H9 (cell line): ENCODE measurements around the gene RPS6KA1. TPM values are rescaled to one million over a fixed set of nuclear protein-coding genes. Genes with fewer than 3 reads are reported as not detected.

Source experiments
- DNase-seq: peaks from one replicate; pipeline ENCODE4 v3.0.0-alpha.2; 2017
- H2AFZ ChIP-seq: one replicate; pipeline ENCODE4 v1.6.1; 2013; ENCODE audit warnings: mild to moderate bottlenecking, low read length, control low read depth, moderate library complexity
- H2AK5ac ChIP-seq: 2 replicates; pipeline ENCODE4 v1.6.1; 2013; ENCODE audit warnings: low read length, control low read depth, mixed read lengths; ENCODE audit not compliant: insufficient read length
- H2BK120ac ChIP-seq: one replicate; pipeline ENCODE4 v1.6.1; 2013; ENCODE audit warnings: low read depth, mild to moderate bottlenecking, low read length, control low read depth, inconsistent platforms; ENCODE audit not compliant: poor library complexity, severe bottlenecking
- H2BK12ac ChIP-seq: 2 replicates; pipeline ENCODE4 v1.6.1; 2013; ENCODE audit warnings: low read length, control low read depth, mixed read lengths, low read depth; ENCODE audit not compliant: insufficient read length
- H2BK15ac ChIP-seq: 2 replicates; pipeline ENCODE4 v1.6.1; 2013; ENCODE audit warnings: low read depth, low read length, control low read depth
- H2BK20ac ChIP-seq: one replicate; pipeline ENCODE4 v1.6.1; 2013; ENCODE audit warnings: low read depth, mild to moderate bottlenecking, low read length, control low read depth, inconsistent platforms; ENCODE audit not compliant: poor library complexity, severe bottlenecking
- H2BK5ac ChIP-seq: 2 replicates; pipeline ENCODE4 v1.6.1; 2013; ENCODE audit warnings: low read length, control low read depth, mixed read lengths; ENCODE audit not compliant: insufficient read length
- H3K14ac ChIP-seq: 2 replicates; pipeline ENCODE4 v1.6.1; 2013; ENCODE audit warnings: low read length, control low read depth; ENCODE audit not compliant: insufficient read depth
- H3K18ac ChIP-seq: 2 replicates; pipeline ENCODE4 v1.6.1; 2013; ENCODE audit warnings: low read depth, mild to moderate bottlenecking, mixed read lengths, low read length, control low read depth; ENCODE audit not compliant: insufficient read length
- H3K23ac ChIP-seq: 2 replicates; pipeline ENCODE4 v1.6.1; 2013; ENCODE audit warnings: low read length, control low read depth, mixed read lengths, low read depth; ENCODE audit not compliant: insufficient read length
- H3K23me2 ChIP-seq: 2 replicates; pipeline ENCODE4 v1.6.1; 2013; ENCODE audit warnings: low read depth, mild to moderate bottlenecking, mixed read lengths, low read length, control low read depth; ENCODE audit not compliant: insufficient read length, poor library complexity, severe bottlenecking
- H3K27ac ChIP-seq: 2 replicates; pipeline ENCODE4 v1.5.1; 2013; ENCODE audit warnings: low read length, control low read depth, mixed read lengths, low read depth; ENCODE audit not compliant: insufficient read length
- H3K27me3 ChIP-seq: 2 replicates; pipeline ENCODE4 v1.6.1; 2013; ENCODE audit warnings: low read length, control low read depth, inconsistent platforms; ENCODE audit not compliant: insufficient read depth
- H3K4ac ChIP-seq: 2 replicates; pipeline ENCODE4 v1.6.1; 2013; ENCODE audit warnings: low read depth, mild to moderate bottlenecking, control low read depth, inconsistent platforms, low read length, moderate library complexity
- H3K4me1 ChIP-seq: 2 replicates; pipeline ENCODE4 v1.6.1; 2013; ENCODE audit warnings: low read length, control low read depth, inconsistent platforms; ENCODE audit not compliant: insufficient read depth
- H3K4me2 ChIP-seq: 2 replicates; pipeline ENCODE4 v1.6.1; 2013; ENCODE audit warnings: low read length, control low read depth, mixed read lengths; ENCODE audit not compliant: insufficient read length, insufficient read depth
- H3K56ac ChIP-seq: 2 replicates; pipeline ENCODE4 v1.6.1; 2013; ENCODE audit warnings: low read depth, mild to moderate bottlenecking, mixed read lengths, low read length, control low read depth; ENCODE audit not compliant: insufficient read length
- H3K79me1 ChIP-seq: 2 replicates; pipeline ENCODE4 v1.6.1; 2013; ENCODE audit warnings: low read depth, mild to moderate bottlenecking, moderate library complexity, low read length, control low read depth, inconsistent platforms; ENCODE audit not compliant: insufficient read depth, poor library complexity, severe bottlenecking
- H3K79me2 ChIP-seq: 2 replicates; pipeline ENCODE4 v1.6.1; 2013; ENCODE audit warnings: low read length, control low read depth, inconsistent platforms; ENCODE audit not compliant: insufficient read depth
- H3K9ac ChIP-seq: 2 replicates; pipeline ENCODE4 v1.6.1; 2013; ENCODE audit warnings: low read length, control low read depth, mixed read lengths; ENCODE audit not compliant: insufficient read length; ENCODE audit errors: extremely low read depth
- H3K9me3 ChIP-seq: one replicate; pipeline ENCODE4 v1.6.1; 2013; ENCODE audit warnings: low read depth, low read length, inconsistent platforms; ENCODE audit not compliant: control insufficient read depth
- H3T11ph ChIP-seq: one replicate; pipeline ENCODE4 v1.6.1; 2013; ENCODE audit warnings: mild to moderate bottlenecking, low read length, control low read depth, inconsistent platforms
- H4K20me1 ChIP-seq: one replicate; pipeline ENCODE4 v1.6.1; 2013; ENCODE audit not compliant: control insufficient read depth, insufficient read length, insufficient read depth
- H4K5ac ChIP-seq: 2 replicates; pipeline ENCODE4 v1.6.1; 2013; ENCODE audit warnings: low read depth, mild to moderate bottlenecking, mixed read lengths, low read length, control low read depth; ENCODE audit not compliant: insufficient read length
- H4K8ac ChIP-seq: replicated peaks from 2 replicates; pipeline ENCODE4 v1.6.1; 2013; ENCODE audit warnings: low read length, control low read depth, mixed read lengths, low read depth; ENCODE audit not compliant: insufficient read length
- H4K91ac ChIP-seq: 2 replicates; pipeline ENCODE4 v1.6.1; 2013; ENCODE audit warnings: low read depth, mild to moderate bottlenecking, moderate library complexity, mixed read lengths, low read length, control low read depth; ENCODE audit not compliant: insufficient read length
- H3K27ac Mint-ChIP-seq, 3 experiments: 2 replicates in 2 of 3; 3 replicates in 1 of 3; pipeline ENCODE4 v1.8.0; 2020 to 2021; ENCODE audit warnings: mixed read lengths in 3 of 3, mild to moderate bottlenecking in 1 of 3, moderate library complexity in 1 of 3
- H3K27me3 Mint-ChIP-seq: 2 replicates; pipeline ENCODE4 v1.8.0; 2021; ENCODE audit warnings: low read depth, mild to moderate bottlenecking, moderate library complexity, mixed read lengths
- H3K36me3 Mint-ChIP-seq, 3 experiments: 2 replicates in 2 of 3; 3 replicates in 1 of 3; pipeline ENCODE4 v1.8.0; 2020 to 2021; ENCODE audit warnings: low read depth in 3 of 3, mixed read lengths in 3 of 3; ENCODE audit not compliant: insufficient read depth in 1 of 3
- H3K4me1 Mint-ChIP-seq, 2 experiments: 2 replicates each; pipeline ENCODE4 v1.8.0; 2020; ENCODE audit warnings: mixed read lengths in 2 of 2
- H3K4me3 Mint-ChIP-seq, 2 experiments: 2 replicates in 1 of 2; 3 replicates in 1 of 2; pipeline ENCODE4 v1.8.0; 2020 to 2021; ENCODE audit warnings: mild to moderate bottlenecking in 2 of 2, mixed read lengths in 2 of 2, moderate library complexity in 1 of 2
- H3K9me3 Mint-ChIP-seq, 2 experiments: 2 replicates in 1 of 2; 3 replicates in 1 of 2; pipeline ENCODE4 v1.8.0; 2020; ENCODE audit warnings: mild to moderate bottlenecking in 2 of 2, mixed read lengths in 2 of 2, moderate library complexity in 1 of 2
- WGBS: extraction: QIAGEN DNeasy Blood & Tissue Kit; methylation state at CpG from one replicate; pipeline ENCODE4 v1.1.7; 2013; ENCODE audit warnings: missing lambda C conversion rate, low lambda C conversion rate, mixed read lengths; ENCODE audit not compliant: insufficient read length; ENCODE audit errors: extremely low coverage; 5-methylcytosine and 5-hydroxymethylcytosine counted together
- total RNA-seq: library from RNA; stranded (reverse); gene quantifications from 2 replicates; pipeline ENCODE4 v1.2.1, GENCODE V29; 2021
- TF ChIP-seq, protein P1 (sequence below): fragments of 200-600 bp; sonication (generic); conservative IDR thresholded peaks from 3 replicates; pipeline ENCODE4 v1.8.0; 2021; ENCODE audit warnings: antibody characterized with exemption, mild to moderate bottlenecking

Gene RPS6KA1
- total RNA-seq, 1 experiment from 2014 or later, result 45.3 TPM

DNA sequence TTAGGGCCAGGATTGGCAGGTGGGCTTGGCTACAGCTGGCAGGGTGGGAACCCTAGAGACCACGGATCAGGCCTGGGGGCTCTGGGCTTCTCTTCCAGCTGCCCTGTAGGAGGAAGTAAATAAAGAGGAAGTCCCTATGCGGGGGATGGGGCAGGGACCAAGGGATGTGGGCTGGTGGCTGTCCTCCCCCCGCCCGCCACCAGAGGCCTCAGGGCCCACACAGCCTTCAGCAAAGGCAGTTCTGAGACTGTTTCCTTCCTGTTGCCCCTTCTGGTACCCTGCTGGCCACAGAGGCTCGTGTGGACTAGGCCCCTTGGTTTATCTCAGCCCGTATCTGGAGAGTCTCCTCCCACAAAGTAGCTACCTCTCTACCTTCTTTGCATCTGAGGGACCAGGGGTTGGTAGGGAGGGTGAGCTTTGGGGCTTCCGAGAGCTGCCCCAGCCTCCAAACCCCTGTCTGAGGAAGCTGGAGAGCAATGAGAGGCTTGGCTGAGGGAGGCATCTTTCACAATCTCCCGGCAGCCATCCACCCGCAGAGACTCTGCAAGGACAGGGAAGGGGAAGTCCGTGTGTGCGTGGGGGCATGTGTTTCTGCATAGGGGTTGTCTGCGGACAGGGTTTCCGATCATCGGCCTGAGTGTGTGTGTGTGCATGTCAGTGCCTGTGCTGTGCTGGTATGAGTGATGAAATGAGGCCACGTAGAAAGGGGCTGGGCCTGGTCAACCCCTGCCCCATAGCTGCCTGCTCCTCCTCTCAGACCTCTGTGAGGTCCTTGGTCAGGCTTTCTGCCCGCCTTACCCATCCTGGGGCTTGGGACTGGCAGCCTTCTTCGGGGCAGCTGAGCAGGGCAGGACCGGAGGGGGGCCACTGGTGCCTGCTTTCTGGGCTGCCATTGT, 12.5 kb downstream of the RPS6KA1 start:
- Histone ChIP-seq H3K23me2 (no peaks in the 10 kb centered on the region), H3K79me1 (no peaks in the 10 kb centered on the region), H3K9ac (no peak overlapping the region), H4K20me1 (no peaks in the 10 kb centered on the region), H2BK5ac (peak overlapping the region; percentile 8), H3K79me2 (no peaks in the 10 kb centered on the region), H4K8ac (no peak overlapping the region), H3K27ac (no peak overlapping the region), H3K14ac (peak overlapping the region; percentile 69; the same call in 1 of the 2 replicates), H2BK20ac (no peak overlapping the region), H2AFZ (no peak overlapping the region), H3K27me3 (no peaks in the 10 kb centered on the region), H2BK12ac (no peak overlapping the region), H3K18ac (no peak overlapping the region), H3T11ph (no peak overlapping the region), H3K9me3 (no peaks in the 10 kb centered on the region), H3K4me2 (no peak overlapping the region), H3K4ac (no peak overlapping the region), H3K23ac (no peak overlapping the region), H3K4me1 (no peaks in the 10 kb centered on the region; the same call in 1 of the 2 replicates), H4K5ac (no peak overlapping the region), H2BK15ac (no peak overlapping the region), H2BK120ac (no peak overlapping the region), H4K91ac (no peak overlapping the region), H2AK5ac (no peak overlapping the region), H3K56ac (no peak overlapping the region)
- TF ChIP-seq, protein P1, sequence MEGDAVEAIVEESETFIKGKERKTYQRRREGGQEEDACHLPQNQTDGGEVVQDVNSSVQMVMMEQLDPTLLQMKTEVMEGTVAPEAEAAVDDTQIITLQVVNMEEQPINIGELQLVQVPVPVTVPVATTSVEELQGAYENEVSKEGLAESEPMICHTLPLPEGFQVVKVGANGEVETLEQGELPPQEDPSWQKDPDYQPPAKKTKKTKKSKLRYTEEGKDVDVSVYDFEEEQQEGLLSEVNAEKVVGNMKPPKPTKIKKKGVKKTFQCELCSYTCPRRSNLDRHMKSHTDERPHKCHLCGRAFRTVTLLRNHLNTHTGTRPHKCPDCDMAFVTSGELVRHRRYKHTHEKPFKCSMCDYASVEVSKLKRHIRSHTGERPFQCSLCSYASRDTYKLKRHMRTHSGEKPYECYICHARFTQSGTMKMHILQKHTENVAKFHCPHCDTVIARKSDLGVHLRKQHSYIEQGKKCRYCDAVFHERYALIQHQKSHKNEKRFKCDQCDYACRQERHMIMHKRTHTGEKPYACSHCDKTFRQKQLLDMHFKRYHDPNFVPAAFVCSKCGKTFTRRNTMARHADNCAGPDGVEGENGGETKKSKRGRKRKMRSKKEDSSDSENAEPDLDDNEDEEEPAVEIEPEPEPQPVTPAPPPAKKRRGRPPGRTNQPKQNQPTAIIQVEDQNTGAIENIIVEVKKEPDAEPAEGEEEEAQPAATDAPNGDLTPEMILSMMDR, result peak; percentile 67
- H3K9me3 Mint-ChIP-seq, result no peaks in the 10 kb centered on the region
- H3K4me1 Mint-ChIP-seq, result peaks cover 9 to 12% of the 10 kb centered on the region in 2 experiments
- peak overlapping the region; percentile 55 to 74 (median 66); a peak in 4 of 7 replicates for H3K27ac Mint-ChIP-seq
- peak; percentile 82 for DNase-seq
- no CpG with 5 or more reads among the region's 18 CpGs for WGBS
- peaks cover 5 to 21% (median 11%) of the 10 kb centered on the region in 3 experiments; a peak in 6 of 7 replicates for H3K36me3 Mint-ChIP-seq
- H3K4me3 Mint-ChIP-seq, result no peak overlapping the region; a peak in 1 of 5 replicates
- H3K27me3 Mint-ChIP-seq, result no peaks in the 10 kb centered on the region
